GM10248 (cell line): ENCODE results near the gene CD93.

Source experiments
- CTCF ChIA-PET: fragments of 300-600 bp; sonication (Branson Sonifier 250); formaldehyde crosslinking; extraction: SDS; loops from one replicate; lab custom pipeline; 2021; ENCODE audit warnings: antibody characterized with exemption; lab: Yijun Ruan, JAX
- POLR2A ChIA-PET: fragments of 350-650 bp; sonication (Branson Sonifier 250); formaldehyde crosslinking; extraction: SDS; loops from one replicate; lab custom pipeline; 2020; ENCODE audit warnings: antibody characterized with exemption; lab: Yijun Ruan, JAX
- DNase-seq: peaks from one replicate; pipeline ENCODE4 v3.0.0; 2012; ENCODE audit errors: extremely low spot score
- TF ChIP-seq, protein P1 (sequence below): IDR thresholded peaks from 2 replicates; pipeline ENCODE4 v1.5.1; 2012; ENCODE audit warnings: mild to moderate bottlenecking, low read depth; ENCODE audit errors: extremely low read depth, missing control alignments, control extremely low read depth

CD93 gene

DNA sequence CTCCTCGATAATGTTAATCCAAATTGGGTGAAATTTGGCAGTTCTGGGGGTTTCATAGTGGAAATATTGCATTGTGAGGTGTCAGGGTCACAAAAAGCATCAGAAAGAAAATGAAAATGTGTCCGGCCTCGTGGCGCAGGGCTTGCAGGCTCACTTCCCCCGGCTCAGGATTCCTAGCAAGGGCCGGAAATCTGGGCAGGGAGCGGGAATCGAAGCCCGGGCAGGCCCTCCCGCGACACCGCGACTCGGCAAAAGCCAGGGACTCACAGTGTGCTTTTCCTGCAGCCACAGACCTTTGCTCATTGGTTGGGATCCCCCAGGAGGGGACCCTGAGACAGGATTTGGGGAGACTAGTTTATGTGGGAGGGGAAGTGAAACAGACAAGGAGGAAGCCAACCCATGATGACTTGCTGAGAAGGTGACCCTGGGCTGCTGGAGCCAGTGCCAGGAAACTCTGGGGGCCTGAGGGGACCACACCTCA is 847 bp upstream of the CD93 start:
- DNase-seq = no peak
- TF ChIP-seq, protein P1, sequence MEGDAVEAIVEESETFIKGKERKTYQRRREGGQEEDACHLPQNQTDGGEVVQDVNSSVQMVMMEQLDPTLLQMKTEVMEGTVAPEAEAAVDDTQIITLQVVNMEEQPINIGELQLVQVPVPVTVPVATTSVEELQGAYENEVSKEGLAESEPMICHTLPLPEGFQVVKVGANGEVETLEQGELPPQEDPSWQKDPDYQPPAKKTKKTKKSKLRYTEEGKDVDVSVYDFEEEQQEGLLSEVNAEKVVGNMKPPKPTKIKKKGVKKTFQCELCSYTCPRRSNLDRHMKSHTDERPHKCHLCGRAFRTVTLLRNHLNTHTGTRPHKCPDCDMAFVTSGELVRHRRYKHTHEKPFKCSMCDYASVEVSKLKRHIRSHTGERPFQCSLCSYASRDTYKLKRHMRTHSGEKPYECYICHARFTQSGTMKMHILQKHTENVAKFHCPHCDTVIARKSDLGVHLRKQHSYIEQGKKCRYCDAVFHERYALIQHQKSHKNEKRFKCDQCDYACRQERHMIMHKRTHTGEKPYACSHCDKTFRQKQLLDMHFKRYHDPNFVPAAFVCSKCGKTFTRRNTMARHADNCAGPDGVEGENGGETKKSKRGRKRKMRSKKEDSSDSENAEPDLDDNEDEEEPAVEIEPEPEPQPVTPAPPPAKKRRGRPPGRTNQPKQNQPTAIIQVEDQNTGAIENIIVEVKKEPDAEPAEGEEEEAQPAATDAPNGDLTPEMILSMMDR = no peak
- POLR2A ChIA-PET = no interaction called here
- CTCF ChIA-PET = interaction anchor here (1.4 to 2.4 kb wide), 3 partner anchors 9 to 148 kb away, joined by 3 to 6 read pairs (median 6); no protein-coding TSS in a partner anchor

DNA sequence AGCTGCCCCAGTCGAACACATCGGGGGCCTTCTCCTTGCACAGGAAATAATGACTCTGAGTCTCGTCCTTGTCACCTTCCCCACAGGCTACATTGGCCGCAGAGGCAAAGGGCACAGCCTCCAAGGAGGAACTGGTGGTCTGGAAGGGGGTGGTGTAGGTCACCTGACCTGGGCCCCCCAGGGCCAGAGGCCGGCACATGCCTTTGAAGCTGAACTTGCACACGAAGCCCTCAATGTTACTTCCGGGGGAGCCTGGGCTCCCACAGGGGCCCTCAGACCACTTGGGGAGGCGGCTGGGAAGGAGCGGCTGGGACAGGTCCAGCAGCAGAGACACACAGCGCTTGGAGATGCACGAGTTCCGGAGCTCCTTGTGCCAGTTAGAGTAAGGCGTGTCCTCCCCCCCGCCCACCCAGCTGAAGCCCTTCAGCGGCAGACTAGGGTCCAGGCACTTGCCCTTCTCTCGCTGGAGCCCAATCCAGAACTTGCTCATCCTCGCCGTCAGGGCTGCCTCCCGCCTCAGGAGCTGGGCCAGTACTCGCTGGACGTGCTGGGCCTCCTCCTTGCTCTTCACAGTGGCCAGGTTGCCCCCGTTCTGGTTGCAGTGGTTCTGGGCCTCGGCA is 578 bp downstream of the CD93 start:
- no peak for DNase-seq
- TF ChIP-seq, protein P1 = no peak
- CTCF ChIA-PET = interaction anchor here (0.7 to 2.4 kb wide), 4 partner anchors 10 to 150 kb away, joined by 3 to 6 read pairs (median 5); no protein-coding TSS in a partner anchor
- POLR2A ChIA-PET = no interaction called here

DNA sequence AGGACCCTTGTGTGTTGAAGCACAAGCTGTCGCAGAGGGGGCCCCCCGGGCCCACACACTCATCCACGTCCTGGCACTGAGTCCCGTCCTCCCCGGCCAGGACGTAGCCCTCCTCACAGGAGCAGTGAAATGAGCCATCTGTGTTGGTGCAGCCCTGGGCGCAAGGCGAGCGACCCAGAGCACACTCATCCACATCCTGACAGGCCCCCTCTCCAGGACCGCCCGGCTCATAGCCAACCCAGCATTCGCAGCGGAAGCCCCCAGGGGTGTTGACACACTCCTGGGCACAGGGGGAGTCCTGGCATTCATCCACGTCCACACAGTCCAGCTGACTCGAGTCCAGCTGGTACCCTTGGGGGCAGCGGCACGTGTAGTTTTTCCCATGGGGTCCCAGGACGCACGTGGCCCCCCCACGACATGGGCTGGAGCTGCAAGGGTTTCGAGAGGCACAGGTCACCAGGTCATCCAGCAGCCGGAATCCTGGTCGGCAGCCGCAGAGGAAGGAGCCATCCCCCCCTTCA is 1.2 kb downstream of the CD93 start:
- DNase-seq = no peak
- TF ChIP-seq, protein P1 = no peak
- POLR2A ChIA-PET = no interaction called here
- CTCF ChIA-PET = interaction anchor here (1.3 to 2.4 kb wide), 2 partner anchors 34 to 150 kb away, joined by 5 to 6 read pairs; no protein-coding TSS in a partner anchor

DNA sequence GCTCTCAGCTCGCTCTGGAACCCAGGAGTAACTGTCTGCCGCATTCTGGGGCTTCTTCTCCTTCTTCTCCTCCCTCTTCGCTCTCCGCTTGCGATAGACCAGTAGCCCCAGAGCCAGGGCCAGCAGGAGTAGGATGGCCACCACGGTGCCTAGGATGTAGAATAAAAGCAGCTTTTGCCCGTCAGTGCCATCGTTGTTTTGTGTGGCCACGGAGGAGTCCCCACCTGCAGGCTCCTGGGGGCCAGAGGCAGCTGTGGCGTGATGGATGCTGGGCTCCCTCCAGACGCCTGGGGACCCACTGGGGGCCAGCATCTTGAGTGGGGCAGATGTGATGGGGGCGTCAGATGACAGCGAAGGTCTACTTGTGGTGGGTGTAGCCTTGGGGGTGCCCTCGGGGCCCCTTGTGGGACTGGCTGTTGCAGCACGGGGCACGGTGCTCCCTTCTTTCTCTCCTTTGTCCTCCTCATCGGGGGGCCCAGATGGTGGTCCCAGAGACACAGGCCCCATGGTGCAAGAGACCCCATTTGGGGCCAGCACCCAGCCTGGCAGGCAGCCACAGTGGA is 1.8 kb downstream of the CD93 start:
- TF ChIP-seq, protein P1 = no peak
- POLR2A ChIA-PET = no interaction called here
- no peak for DNase-seq
- CTCF ChIA-PET = interaction anchor here (1.0 to 1.3 kb wide), 2 partner anchors 33 to 38 kb away, joined by 3 to 5 read pairs; no protein-coding TSS in a partner anchor

DNA sequence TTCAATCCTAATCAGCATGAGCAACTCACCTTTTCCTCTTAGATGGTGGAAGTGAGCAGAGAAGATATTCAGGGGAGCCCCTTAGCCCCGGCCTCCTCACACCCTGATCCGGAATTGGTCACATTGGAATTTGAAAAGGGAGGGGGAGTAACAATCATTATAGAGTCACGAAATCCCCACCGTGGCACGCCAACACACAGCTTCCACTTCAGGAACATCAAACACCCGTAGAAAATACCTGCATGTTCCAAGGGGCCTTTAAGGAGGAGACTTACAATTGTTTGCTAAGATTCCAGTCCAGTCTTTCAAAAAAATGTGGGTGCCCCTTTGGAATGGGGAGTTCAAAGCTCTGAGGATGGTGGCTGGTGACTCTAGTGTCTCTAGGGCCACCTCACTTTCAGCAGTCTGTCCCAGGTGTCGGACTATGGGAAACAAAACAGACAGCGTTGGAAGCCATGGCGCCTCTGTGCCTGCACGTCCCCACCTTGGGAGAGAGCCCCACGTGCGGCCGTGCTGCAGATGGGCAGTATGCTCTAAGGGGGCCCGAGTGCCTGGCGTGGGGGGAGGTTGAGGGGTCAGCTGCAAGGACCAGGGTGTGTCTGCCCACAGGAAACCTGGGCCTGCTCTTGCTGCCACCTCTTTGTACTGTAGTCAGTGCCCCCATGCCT is 2.4 kb downstream of the CD93 start:
- POLR2A ChIA-PET = no interaction called here

More for the DNA sequence above, 2.4 kb downstream of the CD93 start:
- TF ChIP-seq, protein P1 = no peak
- DNase-seq = no peak
- CTCF ChIA-PET = interaction anchor here (1.0 to 1.3 kb wide), 2 partner anchors 33 to 37 kb away, joined by 3 to 5 read pairs; no protein-coding TSS in a partner anchor
